MM.1S (cell line): ENCODE results near the gene KSR1.

Experiments used
- DNase-seq: peaks from one replicate; pipeline ENCODE4 v3.0.0-alpha.2; 2015
- H2AFZ ChIP-seq: fragments of 300-600 bp; sonication (generic); 2 replicates; pipeline ENCODE4 v1.6.0; 2016; ENCODE audit warnings: antibody characterized with exemption, low read length
- H3F3A ChIP-seq: fragments of 300-600 bp; sonication (generic); 2 replicates; pipeline ENCODE4 v1.6.1; 2016; ENCODE audit warnings: mild to moderate bottlenecking, antibody characterized with exemption, low read length, moderate library complexity, mixed read lengths; ENCODE audit not compliant: insufficient read depth
- H3K27ac ChIP-seq: fragments of 300-600 bp; sonication (generic); 2 replicates; pipeline ENCODE4 v1.5.1; 2016; ENCODE audit warnings: mild to moderate bottlenecking, low read length
- H3K27me3 ChIP-seq: fragments of 300-600 bp; sonication (generic); replicated peaks from 2 replicates; pipeline ENCODE4 v1.6.0; 2016; ENCODE audit warnings: low read length; ENCODE audit not compliant: insufficient read depth
- H3K36me3 ChIP-seq: fragments of 300-600 bp; sonication (generic); replicated peaks from 2 replicates; pipeline ENCODE4 v1.6.1; 2016; ENCODE audit warnings: mild to moderate bottlenecking, low read length, mixed read lengths; ENCODE audit not compliant: insufficient read depth
- H3K4me1 ChIP-seq: fragments of 300-600 bp; sonication (generic); 2 replicates; pipeline ENCODE4 v1.6.1; 2016; ENCODE audit warnings: low read length, mixed read lengths
- H3K4me2 ChIP-seq: fragments of 300-600 bp; sonication (generic); 2 replicates; pipeline ENCODE4 v1.6.0; 2016; ENCODE audit warnings: low read depth, low read length
- H3K4me3 ChIP-seq: fragments of 300-600 bp; sonication (generic); 2 replicates; pipeline ENCODE4 v1.5.1; 2016; ENCODE audit warnings: low read length, mixed read lengths
- H3K79me2 ChIP-seq: fragments of 300-600 bp; sonication (generic); 2 replicates; pipeline ENCODE4 v1.6.1; 2016; ENCODE audit warnings: mixed run types, low read length, mixed read lengths
- H3K9ac ChIP-seq: fragments of 300-600 bp; sonication (generic); 2 replicates; pipeline ENCODE4 v1.6.1; 2016; ENCODE audit warnings: low read length, mixed read lengths
- H3K9me2 ChIP-seq: fragments of 300-600 bp; sonication (generic); replicated peaks from 2 replicates; pipeline ENCODE4 v1.6.1; 2016; ENCODE audit warnings: mild to moderate bottlenecking, low read length, mixed read lengths; ENCODE audit not compliant: insufficient read depth
- H3K9me3 ChIP-seq: fragments of 300-600 bp; sonication (generic); replicated peaks from 2 replicates; pipeline ENCODE4 v1.6.1; 2016; ENCODE audit warnings: mild to moderate bottlenecking, low read length, mixed read lengths; ENCODE audit not compliant: insufficient read depth
- H4K20me1 ChIP-seq: fragments of 300-600 bp; sonication (generic); 2 replicates; pipeline ENCODE4 v1.6.1; 2016; ENCODE audit warnings: mild to moderate bottlenecking, low read length, moderate library complexity, mixed read lengths; ENCODE audit not compliant: insufficient read depth
- CTCF ChIP-seq: fragments of 300-600 bp; sonication (generic); IDR thresholded peaks from 2 replicates; pipeline ENCODE4 v1.5.1; 2016; ENCODE audit warnings: antibody characterized with exemption, low read length, mixed read lengths
- EZH2 ChIP-seq: fragments of 300-600 bp; sonication (generic); optimal IDR thresholded peaks from 2 replicates; pipeline ENCODE3; 2017; ENCODE audit warnings: low read depth, mild to moderate bottlenecking, antibody characterized with exemption, low read length, mixed read lengths
- EZH2phosphoT487 ChIP-seq: fragments of 300-600 bp; sonication (generic); IDR thresholded peaks from 2 replicates; pipeline ENCODE4 v1.6.1; 2018; ENCODE audit warnings: antibody characterized with exemption, low read length

Gene KSR1

GRCh38 chr17:27449988-27450387 is 6.3 kb upstream of the KSR1 start:
- 0 out of 2 replicates have a peak, but pooled peaks cover 1% of the 10 kb centered on the region for H3K27me3 ChIP-seq
- no peak for TF ChIP-seq EZH2
- TF ChIP-seq EZH2phosphoT487, result no peak

GRCh38 chr17:27450416-27450815 is 5.8 kb upstream of the KSR1 start:
- no peak for TF ChIP-seq EZH2
- no peak for TF ChIP-seq EZH2phosphoT487
- TF ChIP-seq CTCF, result no peak
- no peaks in the 10 kb centered on the region for H3K79me2 ChIP-seq
- no peaks in the 10 kb centered on the region for H4K20me1 ChIP-seq
- 0 out of 2 replicates have a peak, but pooled peaks cover 2% of the 10 kb centered on the region for H3F3A ChIP-seq
- H3K27me3 ChIP-seq, result peaks cover 5% of the 10 kb centered on the region; the same call in 1 of the 2 replicates
- no peak for DNase-seq
- no peak overlapping the region for H3K27ac ChIP-seq
- no peak overlapping the region for H3K9ac ChIP-seq
- no peaks in the 10 kb centered on the region for H3K9me2 ChIP-seq
- no peaks in the 10 kb centered on the region for H3K9me3 ChIP-seq
- H3K4me2 ChIP-seq, result no peak overlapping the region
- H2AFZ ChIP-seq, result no peak overlapping the region
- H3K4me3 ChIP-seq, result no peak overlapping the region
- no peaks in the 10 kb centered on the region for H3K36me3 ChIP-seq
- H3K4me1 ChIP-seq, result no peaks in the 10 kb centered on the region

More at GRCh38 chr17:27449988-27450387, 6.3 kb upstream of the KSR1 start:
- no peak for DNase-seq
- Histone ChIP-seq H4K20me1 (no peaks in the 10 kb centered on the region), H3K4me1 (no peaks in the 10 kb centered on the region), H3K27ac (no peak overlapping the region), H3K9me3 (no peaks in the 10 kb centered on the region), H3K4me3 (no peak overlapping the region), H3K36me3 (no peaks in the 10 kb centered on the region), H3K9me2 (no peaks in the 10 kb centered on the region), H3K9ac (no peak overlapping the region), H2AFZ (no peak overlapping the region), H3F3A (0 out of 2 replicates have a peak, but pooled peaks cover under 1% of the 10 kb centered on the region), H3K4me2 (no peak overlapping the region), H3K79me2 (no peaks in the 10 kb centered on the region)

GRCh38 chr17:27451906-27452305 is 4.3 kb upstream of the KSR1 start:
- no peak overlapping the region for H3K9ac ChIP-seq
- no peak overlapping the region for H3K4me2 ChIP-seq
- no peak overlapping the region for H3K27ac ChIP-seq
- no peaks in the 10 kb centered on the region for H3K36me3 ChIP-seq
- no peak overlapping the region for H3K4me3 ChIP-seq
- H2AFZ ChIP-seq, result no peak overlapping the region
- no peaks in the 10 kb centered on the region for H4K20me1 ChIP-seq
- TF ChIP-seq CTCF (no peak), EZH2phosphoT487 (no peak), EZH2 (no peak)
- H3K27me3 ChIP-seq, result peaks cover 11% of the 10 kb centered on the region; the same call in 1 of the 2 replicates
- no peaks in the 10 kb centered on the region for H3K9me3 ChIP-seq
- no peaks in the 10 kb centered on the region for H3K79me2 ChIP-seq
- H3F3A ChIP-seq, result 0 out of 2 replicates have a peak, but pooled peaks cover 2% of the 10 kb centered on the region
- H3K9me2 ChIP-seq, result no peaks in the 10 kb centered on the region
- no peaks in the 10 kb centered on the region for H3K4me1 ChIP-seq
- DNase-seq, result no peak

- H3K4me1 ChIP-seq, result no peaks in the 10 kb centered on the region
- 0 out of 2 replicates have a peak, but pooled peaks cover 2% of the 10 kb centered on the region for H3F3A ChIP-seq
- H3K4me3 ChIP-seq, result no peak overlapping the region
- H3K9ac ChIP-seq, result no peak overlapping the region
- no peaks in the 10 kb centered on the region for H3K9me3 ChIP-seq
- no peak for TF ChIP-seq CTCF
- TF ChIP-seq EZH2phosphoT487, result no peak
- TF ChIP-seq EZH2, result no peak
- H2AFZ ChIP-seq, result no peak overlapping the region
- peaks cover 11% of the 10 kb centered on the region; the same call in 1 of the 2 replicates for H3K27me3 ChIP-seq
- DNase-seq, result no peak
- no peaks in the 10 kb centered on the region for H3K36me3 ChIP-seq
- no peak overlapping the region for H3K4me2 ChIP-seq
- no peaks in the 10 kb centered on the region for H3K79me2 ChIP-seq
- H3K27ac ChIP-seq, result no peak overlapping the region
- no peaks in the 10 kb centered on the region for H3K9me2 ChIP-seq
- H4K20me1 ChIP-seq, result no peaks in the 10 kb centered on the region
Observed at GRCh38 chr17:27452828-27453227, 3.4 kb upstream of the KSR1 start.
